Skin epidermis (tissue), 12 donors: Measurements from ENCODE around the gene KCNQ1.

Experiments used
- H3K27ac ChIP-seq, 21 experiments: fragments of 200-600 bp; sonication (generic) in 11 of 21; one replicate each; pipeline ENCODE4 v1.5.0; 2020; ENCODE audit warnings: mild to moderate bottlenecking in 3 of 21, inconsistent platforms in 2 of 21, moderate library complexity in 2 of 21
- H3K4me3 ChIP-seq, 7 experiments: fragments of 200-600 bp; sonication (generic) in 2 of 7; one replicate each; pipeline ENCODE4 v1.5.0; 2020; ENCODE audit warnings: inconsistent platforms in 2 of 7, mild to moderate bottlenecking in 2 of 7, moderate library complexity in 1 of 7

KCNQ1 gene

DNA sequence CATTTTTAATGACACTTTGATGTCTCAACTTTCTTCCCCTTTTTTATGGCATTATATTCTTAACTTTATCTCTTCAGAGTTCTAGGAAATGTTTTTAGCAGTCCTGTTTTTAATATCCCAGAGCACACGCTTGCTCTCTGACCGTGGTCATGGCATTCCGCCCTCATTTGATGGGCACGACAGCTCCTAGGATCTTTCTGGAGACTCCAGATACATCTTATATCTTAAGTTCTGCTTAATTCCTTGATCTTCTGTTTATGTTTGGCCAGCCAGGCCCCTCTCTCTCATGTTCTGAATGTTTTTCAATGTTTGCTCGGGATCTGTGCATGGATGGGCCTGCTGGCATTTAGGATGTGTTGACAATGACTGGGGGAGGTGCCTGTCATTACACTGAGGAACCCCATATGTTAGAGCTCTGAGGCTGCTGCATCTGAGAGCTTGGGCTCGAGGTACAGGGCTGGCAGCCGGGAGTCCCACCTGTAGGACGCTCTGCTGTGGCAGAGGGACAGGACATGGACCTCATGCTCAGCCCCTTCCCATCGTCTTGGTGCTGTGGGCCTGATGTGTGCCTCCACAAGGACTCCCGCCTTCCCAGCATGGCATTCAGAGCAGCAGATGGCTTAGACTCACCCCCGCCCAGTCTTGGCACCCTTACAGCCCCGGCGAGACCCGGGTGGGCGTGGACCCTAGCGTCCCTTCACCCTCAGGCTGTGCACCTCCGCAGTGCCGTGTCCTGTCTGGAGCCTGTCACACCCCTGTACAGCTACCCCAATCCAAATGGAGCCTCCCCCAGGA is 365.8 kb downstream of the KCNQ1 start:
- H3K4me3 ChIP-seq: no peak overlapping the region
- H3K27ac ChIP-seq: no peak overlapping the region

DNA sequence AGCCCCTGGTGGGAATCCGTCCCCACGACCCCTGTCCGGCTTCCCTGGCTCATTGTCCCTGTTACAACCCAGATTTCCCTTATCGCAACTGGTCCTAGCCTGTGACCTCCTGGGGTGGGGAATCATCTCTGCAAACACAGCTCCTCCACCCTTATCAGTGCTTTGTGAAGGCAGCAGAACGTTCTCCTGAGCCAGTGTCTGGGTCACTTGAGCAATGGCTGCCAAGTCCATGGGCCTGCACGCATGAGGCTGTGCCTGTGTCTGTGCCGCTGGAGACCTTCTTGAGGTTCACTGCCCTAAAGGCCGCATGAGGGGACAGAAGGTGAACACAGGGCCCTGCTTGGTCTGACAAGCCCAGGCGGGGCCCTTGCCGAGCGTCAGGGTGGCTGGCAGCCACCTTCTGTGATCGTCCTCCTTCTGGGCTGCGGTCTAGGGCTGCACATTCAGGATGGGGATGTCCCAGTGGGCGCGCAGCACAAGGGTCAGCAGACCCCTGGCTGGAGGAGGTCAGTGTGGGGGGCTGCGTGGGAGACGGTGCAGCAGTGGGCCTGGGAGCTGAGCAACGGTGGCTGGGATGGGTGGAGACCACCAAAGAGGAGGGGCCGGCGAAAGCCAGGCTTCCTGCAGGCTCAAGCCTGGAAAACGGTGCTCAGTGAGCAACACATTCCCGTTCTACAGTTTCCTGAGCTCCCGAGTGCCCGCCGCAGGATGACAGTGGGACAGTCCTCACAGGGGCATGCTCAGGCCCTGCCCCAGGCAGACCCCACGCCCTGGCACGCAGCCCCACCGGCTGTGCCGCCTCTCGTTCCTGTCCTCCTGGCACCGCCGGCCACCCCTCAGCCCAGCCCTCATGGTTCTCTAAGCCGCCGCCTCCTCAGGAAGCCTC is 366.6 kb downstream of the KCNQ1 start:
- H3K27ac ChIP-seq: peak overlapping the region in 3 of 21 experiments; percentile 14 to 21 (median 19)
- H3K4me3 ChIP-seq: no peak overlapping the region

DNA sequence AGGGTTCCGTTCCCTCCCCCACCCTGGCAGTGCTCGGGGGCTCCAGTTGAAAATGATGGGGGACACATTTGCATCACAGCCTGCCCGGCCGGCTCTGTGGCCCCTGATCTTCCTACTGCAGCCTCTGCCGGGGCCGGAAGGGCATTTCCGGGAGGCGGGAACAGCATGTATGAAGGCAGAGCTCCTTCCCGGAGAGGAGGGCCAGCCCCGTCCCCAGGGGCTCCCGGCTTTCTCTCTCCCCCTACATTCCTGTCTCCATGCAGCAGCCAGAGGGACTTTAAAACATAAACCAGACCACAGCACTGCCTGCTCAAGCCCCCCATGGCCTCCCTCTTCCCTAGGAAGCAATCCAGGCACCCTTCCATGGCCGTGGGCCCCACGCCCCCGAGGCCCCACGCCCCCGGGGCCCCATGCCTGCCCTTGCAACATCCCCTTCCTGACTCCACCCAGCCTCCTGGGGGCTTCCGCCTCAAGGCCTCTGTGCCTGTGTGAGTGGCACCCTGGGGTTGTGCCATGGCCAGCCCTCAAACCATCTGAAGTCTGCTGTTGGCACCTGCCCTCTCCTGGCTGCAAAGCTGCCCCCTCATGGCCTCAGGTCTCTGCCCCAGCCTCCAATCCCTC is 367.7 kb downstream of the KCNQ1 start:
- Histone ChIP-seq H3K4me3 (peak overlapping the region in 1 of 7 experiments; percentile 10), H3K27ac (peak overlapping the region in 2 of 21 experiments; percentile 19 to 21)

DNA sequence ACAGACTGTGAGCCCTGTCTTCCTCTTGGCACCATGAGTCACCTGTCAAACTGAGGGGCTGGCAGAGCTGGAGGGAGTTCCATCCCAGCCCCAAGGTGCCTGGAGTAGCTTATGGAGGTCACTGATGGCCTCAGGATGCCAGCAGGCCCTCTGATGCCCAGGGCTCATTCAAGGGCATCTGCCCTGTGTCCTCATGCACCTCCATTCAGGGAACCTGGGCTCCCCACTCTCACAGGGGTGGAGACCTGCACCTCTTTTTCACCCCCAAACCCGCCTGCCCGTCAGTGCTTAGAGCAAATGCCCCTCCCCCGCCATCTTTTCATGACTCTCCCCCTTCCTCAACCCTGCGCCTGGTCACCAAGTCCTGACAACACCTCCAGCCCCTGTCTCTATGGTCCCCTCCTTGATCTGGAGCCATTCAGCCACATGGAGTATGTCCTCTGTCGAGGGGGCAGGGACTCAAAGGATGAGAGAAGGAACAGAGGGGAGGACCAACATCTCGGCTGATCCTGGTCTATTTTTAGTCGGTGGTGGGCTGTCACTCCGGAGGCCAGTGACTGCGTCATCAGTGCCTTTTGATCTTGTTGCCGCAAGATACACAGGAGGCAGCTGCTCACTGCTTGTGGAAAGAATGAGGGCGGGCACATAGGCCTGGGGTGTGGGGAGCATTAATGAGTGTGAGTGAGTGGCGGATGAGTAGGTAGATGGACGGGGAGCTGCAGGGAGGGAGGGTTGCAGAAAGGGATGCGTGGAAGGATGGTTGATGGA is 368.5 kb downstream of the KCNQ1 start:
- H3K4me3 ChIP-seq: no peak overlapping the region
- H3K27ac ChIP-seq: no peak overlapping the region

DNA sequence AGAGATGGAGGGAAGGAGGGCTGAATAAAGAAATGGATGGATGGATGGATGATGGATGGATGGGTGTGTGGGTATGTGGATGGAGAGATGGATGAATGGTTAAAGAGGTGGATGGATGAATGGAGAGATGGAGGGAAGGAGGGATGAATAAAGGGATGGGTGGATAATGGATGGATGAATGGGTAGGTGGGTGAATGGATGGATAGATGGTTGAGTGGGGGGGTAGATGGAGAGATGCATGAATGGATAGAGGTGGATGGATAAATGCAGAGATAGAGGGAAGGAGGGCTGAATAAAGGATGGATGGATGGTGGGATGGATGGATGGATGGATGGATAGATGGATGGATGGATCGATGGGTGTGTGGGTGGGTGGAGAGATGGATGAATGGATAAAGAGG is 369.2 kb downstream of the KCNQ1 start:
- no peak overlapping the region for H3K4me3 ChIP-seq
- H3K27ac ChIP-seq: no peak overlapping the region

DNA sequence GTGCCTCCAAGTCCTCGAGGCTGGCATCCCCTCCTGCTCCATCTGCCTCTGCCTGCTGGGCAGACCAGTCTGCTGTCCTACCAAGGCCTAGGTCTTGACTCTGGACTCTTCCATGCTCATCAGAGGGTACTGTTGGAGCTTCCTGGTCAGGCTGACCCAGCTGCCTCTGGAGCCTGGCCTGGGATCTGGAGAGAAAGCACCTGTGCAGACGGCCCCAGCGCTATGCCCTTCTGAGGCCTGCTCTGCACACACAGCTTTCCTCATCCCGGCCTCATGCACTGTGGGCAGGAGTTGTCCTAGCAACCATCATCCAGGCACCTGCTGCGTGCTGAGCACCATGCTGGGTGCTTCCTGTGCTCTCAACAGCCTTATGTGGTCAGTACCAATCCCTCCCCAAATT is 369.9 kb downstream of the KCNQ1 start:
- Histone ChIP-seq H3K27ac (no peak overlapping the region), H3K4me3 (no peak overlapping the region)

DNA sequence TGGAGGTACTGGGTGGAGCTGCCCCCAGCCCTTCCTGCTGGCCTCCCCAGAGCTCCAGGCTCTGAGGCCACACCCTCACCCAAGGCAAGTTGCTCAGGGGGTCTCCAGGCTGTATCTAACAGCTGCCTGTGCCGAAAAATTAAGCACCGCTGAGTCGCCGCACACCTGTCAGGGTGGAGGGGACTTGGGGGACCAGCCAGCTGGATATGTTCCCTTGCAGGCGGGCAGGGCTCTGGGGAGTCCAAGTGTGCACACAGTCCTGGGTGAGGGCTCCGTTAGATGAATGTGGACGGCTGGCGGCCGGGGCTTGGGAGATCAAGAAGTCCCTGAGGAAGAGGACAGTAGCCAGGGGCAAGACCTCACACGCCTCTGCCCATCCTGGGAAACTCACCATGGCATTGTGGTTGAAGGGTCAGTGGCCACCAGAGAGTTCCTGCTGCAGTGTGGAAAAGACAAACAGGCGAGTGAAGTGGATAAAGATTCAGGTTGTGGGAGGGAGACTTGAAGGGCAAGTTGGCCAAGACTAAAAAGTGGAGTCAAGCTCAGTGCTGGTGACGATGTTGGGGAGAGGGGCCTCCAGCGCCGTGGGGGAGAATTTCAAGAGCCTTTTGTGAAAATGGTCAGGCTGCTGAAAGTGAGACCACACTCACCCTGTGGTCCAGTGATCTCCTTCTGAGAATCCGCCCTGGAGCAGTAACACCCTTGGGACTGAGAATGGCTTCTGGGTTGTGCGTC is 371.1 kb downstream of the KCNQ1 start:
- Histone ChIP-seq H3K4me3 (no peak overlapping the region), H3K27ac (no peak overlapping the region)

DNA sequence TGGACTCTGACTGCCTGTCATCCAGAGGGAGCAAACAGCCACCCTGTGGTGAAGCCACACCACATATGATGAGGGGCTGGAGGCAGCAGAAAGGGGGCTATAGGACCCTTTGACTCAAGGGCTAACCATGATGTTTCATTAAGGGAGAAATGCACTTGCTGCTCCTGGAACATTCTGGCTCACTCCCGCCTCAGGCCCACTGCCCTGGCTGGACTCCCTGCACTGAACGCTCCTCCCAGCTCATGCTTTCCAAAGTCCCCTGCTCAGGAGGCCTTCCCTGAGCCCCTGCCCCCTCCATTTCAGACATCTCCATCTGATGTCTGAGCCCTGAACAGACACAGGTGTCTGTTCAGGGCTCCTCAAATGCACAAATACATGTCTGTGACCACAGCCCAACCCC is 371.7 kb downstream of the KCNQ1 start:
- H3K27ac ChIP-seq: no peak overlapping the region
- no peak overlapping the region for H3K4me3 ChIP-seq

DNA sequence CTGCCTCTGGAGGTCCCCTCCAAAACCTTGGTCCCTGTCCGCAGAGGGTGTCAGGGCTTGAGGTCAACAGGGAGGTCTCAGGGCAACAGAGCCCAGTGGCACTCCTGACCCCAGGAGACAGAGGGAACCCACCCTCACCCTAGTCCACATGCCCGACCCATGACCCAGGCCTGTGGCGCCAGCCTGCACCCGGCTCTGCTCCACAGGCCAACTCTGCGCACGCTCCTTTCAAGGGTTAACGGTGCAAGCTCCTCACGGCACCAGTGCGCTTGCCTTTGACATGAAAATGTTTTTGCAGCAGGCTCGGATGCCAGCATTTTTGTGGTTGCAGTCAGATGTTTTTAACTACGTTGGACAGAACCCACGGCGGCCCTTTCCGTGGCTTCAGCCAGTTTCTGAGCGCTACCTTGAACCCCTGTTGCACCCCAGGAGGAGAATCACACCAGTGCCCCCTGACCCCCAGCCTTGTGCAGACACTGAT is 372.2 kb downstream of the KCNQ1 start:
- Histone ChIP-seq H3K27ac (no peak overlapping the region), H3K4me3 (no peak overlapping the region)

DNA sequence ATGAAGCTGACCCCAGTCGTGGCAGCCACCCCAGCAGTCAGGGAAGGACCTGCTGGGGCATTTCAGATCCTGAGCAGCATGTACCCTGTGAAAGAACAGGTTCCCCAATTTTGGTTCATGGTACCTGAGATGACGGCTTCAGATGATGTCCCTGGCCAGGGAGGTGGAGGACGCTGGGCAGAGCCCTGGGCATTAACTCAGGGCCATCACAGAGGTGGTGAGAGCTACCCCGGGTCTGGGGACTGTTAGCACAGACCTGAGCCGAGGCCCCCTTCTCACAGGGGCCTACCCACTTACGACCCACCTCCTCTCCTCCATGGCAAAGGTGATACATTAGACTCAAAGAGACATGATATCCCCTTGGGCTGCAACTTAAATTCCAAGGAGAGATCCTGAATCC is 372.6 kb downstream of the KCNQ1 start:
- no peak overlapping the region for H3K4me3 ChIP-seq
- H3K27ac ChIP-seq: no peak overlapping the region

DNA sequence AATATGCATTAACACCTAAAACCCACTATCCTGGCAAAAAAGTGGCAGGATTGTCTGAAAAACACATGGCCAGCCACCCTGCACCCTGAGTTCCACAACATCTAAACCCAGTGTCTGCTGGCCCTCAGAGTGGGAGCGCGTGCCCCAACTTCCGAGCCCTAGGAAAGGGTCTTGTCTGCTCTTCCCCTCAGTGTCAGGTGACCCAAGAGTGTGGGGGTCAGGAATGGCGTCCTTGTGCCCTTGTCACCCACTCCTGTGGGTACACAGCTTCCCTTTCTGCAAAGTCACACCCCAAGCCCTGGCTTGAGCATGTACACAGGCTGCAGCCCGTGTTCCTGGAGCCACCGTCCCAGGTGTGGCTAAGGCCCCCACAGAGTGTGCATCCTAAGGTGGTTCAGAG is 373.2 kb downstream of the KCNQ1 start:
- no peak overlapping the region for H3K27ac ChIP-seq
- H3K4me3 ChIP-seq: no peak overlapping the region

DNA sequence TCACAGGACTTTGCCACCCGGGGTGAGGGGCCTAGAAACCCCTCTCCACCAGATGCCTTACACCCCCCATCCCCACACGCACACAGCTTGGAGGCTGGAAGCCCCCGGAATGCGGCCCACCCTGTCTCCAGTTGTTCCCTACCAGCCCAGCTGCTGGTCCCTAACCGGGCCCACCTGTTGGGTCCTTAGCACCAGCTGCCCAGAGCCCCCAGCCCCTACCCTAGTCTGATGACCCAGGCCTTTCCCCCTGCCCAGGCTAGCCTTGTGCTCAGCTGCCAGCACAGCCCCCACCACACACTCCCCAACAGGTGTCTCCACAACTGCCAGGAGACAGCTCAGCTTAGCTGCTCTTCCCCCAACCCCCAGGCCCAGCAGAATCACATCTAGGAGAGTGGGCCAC is 373.7 kb downstream of the KCNQ1 start:
- Histone ChIP-seq H3K4me3 (no peak overlapping the region), H3K27ac (no peak overlapping the region)

DNA sequence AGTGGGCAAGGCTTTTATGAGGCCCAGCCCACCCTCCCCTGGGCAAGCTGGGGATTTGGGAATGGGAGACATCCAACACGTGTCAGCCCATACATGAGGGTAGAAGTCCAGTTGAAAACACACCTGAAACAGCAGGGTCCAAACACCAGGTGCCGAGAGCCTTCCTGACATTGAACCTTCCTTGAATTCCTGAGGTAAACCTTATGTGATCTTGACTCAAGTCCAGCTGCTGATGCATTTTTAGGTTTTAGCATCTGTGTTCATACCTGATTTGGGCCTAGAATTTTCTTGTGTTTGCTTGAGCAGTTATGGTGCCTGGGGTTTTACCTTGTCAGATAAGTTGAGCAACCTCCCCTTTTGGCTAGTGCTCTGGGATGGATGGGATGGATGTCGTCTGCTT is 374.5 kb downstream of the KCNQ1 start:
- Histone ChIP-seq H3K27ac (no peak overlapping the region), H3K4me3 (no peak overlapping the region)

DNA sequence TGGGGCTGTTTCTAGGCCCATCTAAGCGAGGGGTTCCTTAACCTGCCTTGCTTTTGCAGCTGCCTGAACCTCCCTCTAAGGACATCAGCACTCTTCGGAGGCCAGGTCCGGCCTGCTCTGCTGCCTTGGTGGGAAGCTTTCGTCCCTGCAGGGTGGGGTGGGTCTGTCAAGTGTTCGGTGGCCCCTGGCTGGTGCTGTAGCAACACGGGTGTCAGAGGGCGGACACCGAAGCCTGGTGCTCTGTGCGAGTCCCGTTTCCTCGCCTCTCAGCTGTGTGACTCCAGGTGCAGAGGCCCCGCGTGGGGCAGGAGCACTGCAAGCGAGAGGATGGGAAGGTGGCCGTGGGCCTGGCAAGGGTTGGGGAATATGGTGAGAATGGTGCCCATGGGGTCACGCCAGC is 376.2 kb downstream of the KCNQ1 start:
- Histone ChIP-seq H3K4me3 (no peak overlapping the region), H3K27ac (no peak overlapping the region)

DNA sequence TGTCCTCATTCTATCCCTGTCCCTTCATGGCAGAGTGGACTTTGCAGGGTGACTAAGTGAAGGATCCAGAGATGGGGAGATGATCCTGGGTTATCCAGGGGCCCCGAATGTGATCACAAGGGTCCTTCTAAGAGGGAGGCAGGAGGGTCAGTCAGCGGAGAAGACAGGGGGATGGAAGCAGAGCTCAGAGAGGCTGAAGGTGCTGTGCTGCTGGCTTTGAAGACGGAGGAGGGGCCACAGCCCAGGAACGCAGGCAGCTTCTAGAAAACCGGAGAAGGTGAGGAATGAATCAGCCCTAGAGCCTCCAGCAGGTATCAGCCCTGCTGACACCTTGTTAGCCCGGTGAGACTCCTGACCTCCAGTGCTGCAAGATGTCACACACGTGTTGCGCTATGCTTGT is 377.1 kb downstream of the KCNQ1 start:
- Histone ChIP-seq H3K27ac (no peak overlapping the region), H3K4me3 (no peak overlapping the region)

DNA sequence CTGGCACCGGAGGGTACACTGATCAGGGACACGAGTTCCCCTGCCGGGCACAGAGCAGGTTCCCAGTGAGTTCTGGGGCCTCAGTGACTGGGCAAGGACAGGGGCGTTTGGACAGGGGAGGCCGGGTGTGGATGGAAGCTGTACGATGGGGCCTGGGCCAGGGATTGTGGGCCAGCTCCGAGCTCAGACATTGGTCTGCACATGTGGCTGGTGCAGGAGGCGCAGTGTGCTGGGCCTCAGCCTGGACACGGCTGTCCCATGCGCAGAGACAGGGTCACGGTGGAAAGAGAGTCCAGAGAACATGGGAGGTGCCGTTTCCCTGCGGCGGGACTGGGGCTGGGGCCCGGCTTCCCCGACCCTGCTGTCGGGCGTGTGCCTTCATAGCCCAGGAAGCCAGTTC is 380.0 kb downstream of the KCNQ1 start:
- no peak overlapping the region for H3K4me3 ChIP-seq
- peak overlapping the region in 16 of 21 experiments; percentile 36 to 91 (median 73) for H3K27ac ChIP-seq

DNA sequence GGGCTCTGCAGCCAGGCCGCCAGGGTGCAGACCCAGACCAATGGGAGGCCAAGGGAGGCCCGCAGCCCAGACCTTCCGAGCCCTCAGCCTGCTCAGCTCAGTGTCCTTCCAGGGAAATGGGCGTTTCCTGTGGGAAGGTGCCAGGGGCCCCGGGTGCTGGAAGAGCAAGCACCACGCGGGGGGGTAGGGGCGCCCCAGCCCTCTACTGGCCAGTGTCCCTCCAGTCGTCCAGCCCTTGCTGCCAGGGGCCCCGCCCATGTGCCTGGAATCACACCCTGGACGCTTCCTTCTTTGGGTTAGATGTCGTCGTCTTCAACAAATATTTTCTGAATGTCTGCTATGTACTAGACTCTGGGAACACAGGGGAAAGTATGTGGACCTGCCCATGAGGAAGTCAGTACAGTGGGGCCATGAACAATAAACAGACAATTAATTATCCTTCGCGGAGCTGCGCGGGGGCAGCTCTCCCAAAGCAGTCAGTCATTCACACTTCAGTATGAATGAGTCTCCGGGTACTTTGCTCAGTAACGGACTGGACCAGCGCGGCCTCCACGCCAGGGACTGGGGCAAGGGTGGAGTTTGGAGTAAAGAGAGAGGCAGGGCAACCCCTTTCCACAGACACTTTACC is 380.6 kb downstream of the KCNQ1 start:
- H3K27ac ChIP-seq: peak overlapping the region; percentile 8 to 91 (median 71)
- no peak overlapping the region for H3K4me3 ChIP-seq

DNA sequence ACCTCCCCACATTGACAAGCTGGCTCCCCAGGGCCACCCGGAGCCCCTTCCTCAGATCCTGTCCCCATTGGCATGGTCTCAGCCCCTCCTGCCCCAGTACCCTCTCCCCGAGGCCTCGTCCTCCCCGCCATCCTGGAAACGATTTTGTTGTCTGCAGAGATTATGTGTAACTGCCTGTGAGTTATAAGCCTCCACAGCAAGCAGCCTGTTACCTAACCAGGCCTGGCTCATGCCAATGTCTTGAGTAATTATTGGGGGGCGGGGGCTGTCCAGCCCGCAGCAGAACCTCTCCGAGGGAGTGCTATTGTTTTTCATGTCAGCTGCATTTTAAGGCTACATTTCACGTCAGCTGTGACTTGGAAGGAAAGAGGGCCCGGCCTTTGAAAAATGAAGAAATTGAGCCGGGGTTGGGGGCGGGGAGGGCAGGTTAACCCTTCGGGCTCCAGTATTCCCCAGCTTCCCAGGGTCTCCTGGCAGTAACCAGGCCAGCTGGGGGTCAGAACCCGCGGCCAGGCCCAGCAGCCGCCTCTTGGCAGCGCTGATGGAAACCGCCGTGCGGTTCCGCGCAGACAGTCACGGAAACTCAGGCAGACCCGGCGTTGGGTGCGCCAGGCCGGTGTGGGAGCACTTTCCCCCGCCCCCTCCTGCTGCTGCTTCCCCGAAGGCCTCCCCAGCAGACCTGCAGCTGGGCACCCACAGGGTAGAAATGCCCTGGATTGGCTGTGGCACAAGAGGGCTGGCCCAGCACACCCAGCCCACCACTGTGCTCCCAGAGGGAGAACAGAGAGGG is 381.3 kb downstream of the KCNQ1 start:
- H3K4me3 ChIP-seq: no peak overlapping the region
- H3K27ac ChIP-seq: peak overlapping the region; percentile 8 to 91 (median 71)
